ENCODE measurements around the gene MST1.

MST1 gene

GRCh38 chr3:49717959-49718857 is 28.9 kb upstream of the MST1 start:
- DNase-seq (ENCODE audit: low read depth): no peak

GRCh38 chr3:49717211-49717958 is 28.1 kb upstream of the MST1 start:
- no peak for DNase-seq (ENCODE audit: low read depth)

GRCh38 chr3:49716691-49717210 is 27.5 kb upstream of the MST1 start:
- DNase-seq (ENCODE audit: low read depth): no peak

- no peak for DNase-seq (ENCODE audit: low read depth)
These were observed 26.9 kb upstream of the MST1 start for GRCh38 chr3:49716169-49716568.

GRCh38 chr3:49715611-49716121 is 26.4 kb upstream of the MST1 start:
- no peak for DNase-seq (ENCODE audit: low read depth)

GRCh38 chr3:49714728-49715550 is 25.7 kb upstream of the MST1 start:
- no peak for DNase-seq (ENCODE audit: low read depth)

GRCh38 chr3:49713336-49714105 is 24.2 kb upstream of the MST1 start:
- no peak for DNase-seq (ENCODE audit: low read depth)

GRCh38 chr3:49712631-49713317 is 23.5 kb upstream of the MST1 start:
- no peak for DNase-seq (ENCODE audit: low read depth)

GRCh38 chr3:49712166-49712565 is 22.9 kb upstream of the MST1 start:
- no peak for DNase-seq (ENCODE audit: low read depth)

GRCh38 chr3:49711489-49711888 is 22.2 kb upstream of the MST1 start:
- no peak for DNase-seq (ENCODE audit: low read depth)

GRCh38 chr3:49709852-49710251 is 20.6 kb upstream of the MST1 start:
- DNase-seq (ENCODE audit: low read depth): no peak

GRCh38 chr3:49707113-49707480 is 17.8 kb upstream of the MST1 start:
- peak; percentile 39 for DNase-seq (ENCODE audit: low read depth)

GRCh38 chr3:49706456-49707112 is 17.3 kb upstream of the MST1 start:
- no peak for DNase-seq (ENCODE audit: low read depth)

- DNase-seq (ENCODE audit: low read depth): no peak
These were observed 16.2 kb upstream of the MST1 start for GRCh38 chr3:49705390-49705960.

- DNase-seq (ENCODE audit: low read depth): no peak
These were observed 15.4 kb upstream of the MST1 start for GRCh38 chr3:49704629-49705028.

- DNase-seq (ENCODE audit: low read depth): no peak
These were observed 14.7 kb upstream of the MST1 start for GRCh38 chr3:49703956-49704355.

GRCh38 chr3:49703443-49703927 is 14.2 kb upstream of the MST1 start:
- DNase-seq (ENCODE audit: low read depth): peak; percentile 75

GRCh38 chr3:49702672-49703071 is 13.4 kb upstream of the MST1 start:
- no peak for DNase-seq (ENCODE audit: low read depth)

GRCh38 chr3:49701388-49702077 is 12.3 kb upstream of the MST1 start:
- DNase-seq (ENCODE audit: low read depth): no peak

Measured in EH (cell line).